ENCODE results near the gene G6PC2.

G6PC2 gene, protein sequence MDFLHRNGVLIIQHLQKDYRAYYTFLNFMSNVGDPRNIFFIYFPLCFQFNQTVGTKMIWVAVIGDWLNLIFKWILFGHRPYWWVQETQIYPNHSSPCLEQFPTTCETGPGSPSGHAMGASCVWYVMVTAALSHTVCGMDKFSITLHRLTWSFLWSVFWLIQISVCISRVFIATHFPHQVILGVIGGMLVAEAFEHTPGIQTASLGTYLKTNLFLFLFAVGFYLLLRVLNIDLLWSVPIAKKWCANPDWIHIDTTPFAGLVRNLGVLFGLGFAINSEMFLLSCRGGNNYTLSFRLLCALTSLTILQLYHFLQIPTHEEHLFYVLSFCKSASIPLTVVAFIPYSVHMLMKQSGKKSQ

DNA sequence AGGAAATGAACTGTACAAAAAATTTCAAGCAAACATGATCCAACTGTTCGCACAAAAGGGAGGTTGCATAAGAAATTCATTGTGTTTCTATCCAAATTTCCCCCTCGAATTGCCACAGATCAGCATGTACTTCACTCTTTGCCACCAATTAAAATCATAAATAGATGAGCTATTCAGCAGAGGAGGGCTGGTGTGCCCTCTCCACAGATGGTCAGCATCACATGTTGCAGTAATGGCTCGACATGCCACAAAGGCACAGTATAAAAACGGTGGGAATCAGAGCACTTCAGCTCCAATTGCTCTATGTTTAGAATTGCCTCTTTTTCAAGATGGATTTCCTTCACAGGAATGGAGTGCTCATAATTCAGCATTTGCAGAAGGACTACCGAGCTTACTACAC lies at the start of gene G6PC2:
Gene G6PC2 (plus strand): TSS at position 289 of the 400 bp plus-strand sequence. CDS start 41 bp downstream, at position 330.
- no peak within 1 kb of the TSS for H3K4me3 ChIP-seq (ENCODE audit: low read length, poor library complexity, severe bottlenecking)
- no peak within 1 kb of the TSS for H3K9ac ChIP-seq (ENCODE audit: low read depth, low read length, poor library complexity, severe bottlenecking)
- no peaks in the 10 kb centered on the region for H3K27me3 ChIP-seq (ENCODE audit: insufficient read depth, low read length, poor library complexity, severe bottlenecking)
- no peak within 1 kb of the TSS for H2AFZ ChIP-seq (ENCODE audit: low read length)
- no peaks in the 10 kb centered on the region for H3K36me3 ChIP-seq (ENCODE audit: insufficient read depth, low read length)
- no peaks in the 10 kb centered on the region for H3F3A ChIP-seq (ENCODE audit: low read depth)
- TF ChIP-seq EZH2phosphoT487 (IDR thresholded peaks at IDR 0.05; ENCODE audit: borderline replicate concordance) (no peak), CTCF (conservative IDR thresholded peaks at IDR 0.05; ENCODE audit: low read length) (no peak)
- no peaks in the 10 kb centered on the region for H3K79me2 ChIP-seq (ENCODE audit: insufficient read depth, low read length)
- H3K4me2 ChIP-seq (ENCODE audit: low read depth, low read length, poor library complexity, severe bottlenecking): no peak within 1 kb of the TSS
- H3K9me2 ChIP-seq (replicated peaks; ENCODE audit: low read depth, low read length): no peaks in the 10 kb centered on the region
- no peaks in the 10 kb centered on the region for H3K4me1 ChIP-seq (ENCODE audit: insufficient read depth, low read length, poor library complexity, severe bottlenecking)
- no peaks in the 10 kb centered on the region for H3K9me3 ChIP-seq (ENCODE audit: insufficient read depth, low read depth, low read length)
- H4K20me1 ChIP-seq (ENCODE audit: insufficient read depth, low read length, poor library complexity, severe bottlenecking): no peaks in the 10 kb centered on the region

- H3K4me2 ChIP-seq (ENCODE audit: low read depth, low read length, poor library complexity, severe bottlenecking): no peak overlapping the region
- H3F3A ChIP-seq (ENCODE audit: low read depth): no peaks in the 10 kb centered on the region
- TF ChIP-seq EZH2phosphoT487 (IDR thresholded peaks at IDR 0.05; ENCODE audit: borderline replicate concordance): no peak
- no peak for TF ChIP-seq CTCF (conservative IDR thresholded peaks at IDR 0.05; ENCODE audit: low read length)
- no peaks in the 10 kb centered on the region for H3K9me3 ChIP-seq (ENCODE audit: insufficient read depth, low read depth, low read length)
- H3K4me3 ChIP-seq (ENCODE audit: low read length, poor library complexity, severe bottlenecking): no peak overlapping the region
- H3K79me2 ChIP-seq (ENCODE audit: insufficient read depth, low read length): no peaks in the 10 kb centered on the region
- H3K9ac ChIP-seq (ENCODE audit: low read depth, low read length, poor library complexity, severe bottlenecking): no peak overlapping the region
- no peaks in the 10 kb centered on the region; the same call in 1 of the 2 replicates for H3K36me3 ChIP-seq (ENCODE audit: insufficient read depth, low read length)
- H4K20me1 ChIP-seq (ENCODE audit: insufficient read depth, low read length, poor library complexity, severe bottlenecking): no peaks in the 10 kb centered on the region
- H3K9me2 ChIP-seq (replicated peaks; ENCODE audit: low read depth, low read length): no peaks in the 10 kb centered on the region
- H3K27me3 ChIP-seq (ENCODE audit: insufficient read depth, low read length, poor library complexity, severe bottlenecking): no peaks in the 10 kb centered on the region
- no peaks in the 10 kb centered on the region for H3K4me1 ChIP-seq (ENCODE audit: insufficient read depth, low read length, poor library complexity, severe bottlenecking)
- H2AFZ ChIP-seq (ENCODE audit: low read length): no peak overlapping the region
These were observed 49.3 kb upstream of the G6PC2 start for GRCh38 chr2:168851674-168852320.

DNA sequence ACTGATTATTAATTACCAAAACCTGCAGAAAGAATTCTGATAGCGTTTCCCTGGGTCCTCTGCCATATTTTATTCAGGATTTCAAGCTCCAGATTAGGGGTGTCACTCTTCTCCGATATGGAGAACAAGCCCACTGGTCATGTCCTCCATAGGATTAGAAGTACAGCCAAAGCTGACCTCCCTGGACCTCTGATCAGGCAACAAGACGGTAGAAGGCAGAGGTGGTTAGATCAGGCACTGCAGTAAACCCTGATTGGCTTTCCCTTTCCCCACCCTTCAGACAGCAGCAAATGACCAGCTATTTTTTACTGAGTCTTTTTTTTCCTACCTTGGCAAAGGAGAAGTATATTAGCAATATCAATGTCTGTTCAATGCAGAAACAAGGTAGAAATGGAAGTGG lies 48.6 kb upstream of the G6PC2 start:
- TF ChIP-seq EZH2phosphoT487 (IDR thresholded peaks at IDR 0.05; ENCODE audit: borderline replicate concordance) (no peak), CTCF (conservative IDR thresholded peaks at IDR 0.05; ENCODE audit: low read length) (no peak)
- no peaks in the 10 kb centered on the region for H4K20me1 ChIP-seq (ENCODE audit: insufficient read depth, low read length, poor library complexity, severe bottlenecking)
- no peak overlapping the region for H3K9ac ChIP-seq (ENCODE audit: low read depth, low read length, poor library complexity, severe bottlenecking)
- no peaks in the 10 kb centered on the region for H3K9me2 ChIP-seq (replicated peaks; ENCODE audit: low read depth, low read length)
- no peak overlapping the region for H3K4me2 ChIP-seq (ENCODE audit: low read depth, low read length, poor library complexity, severe bottlenecking)
- H3K4me3 ChIP-seq (ENCODE audit: low read length, poor library complexity, severe bottlenecking): no peak overlapping the region
- no peaks in the 10 kb centered on the region for H3K79me2 ChIP-seq (ENCODE audit: insufficient read depth, low read length)
- H3K36me3 ChIP-seq (ENCODE audit: insufficient read depth, low read length): no peaks in the 10 kb centered on the region; the same call in 1 of the 2 replicates
- H3F3A ChIP-seq (ENCODE audit: low read depth): no peaks in the 10 kb centered on the region
- no peaks in the 10 kb centered on the region for H3K4me1 ChIP-seq (ENCODE audit: insufficient read depth, low read length, poor library complexity, severe bottlenecking)
- H2AFZ ChIP-seq (ENCODE audit: low read length): no peak overlapping the region
- no peaks in the 10 kb centered on the region for H3K27me3 ChIP-seq (ENCODE audit: insufficient read depth, low read length, poor library complexity, severe bottlenecking)
- no peaks in the 10 kb centered on the region for H3K9me3 ChIP-seq (ENCODE audit: insufficient read depth, low read depth, low read length)
